HG02588 (cell line): ENCODE results near the gene TYK2.
A peak's percentile ranks its signal among the peaks of the same experiment; 100 is the strongest.
"Not testable (repeated sequence)": the region's sequence is repeated elsewhere in the genome, so short reads cannot be mapped to it uniquely, and the experiment has no call there.

Experiments
- ATAC-seq: cut with Tn5 transposase; IDR thresholded peaks from one replicate; pipeline ENCODE4 v1.9.1; 2021; ENCODE audit warnings: mild to moderate bottlenecking, moderate library complexity; ENCODE audit not compliant: unreplicated experiment

The TYK2 gene

GRCh38 chr19:10408511-10409283, 28.3 kb upstream of the TYK2 start:
- no peak for ATAC-seq

DNA sequence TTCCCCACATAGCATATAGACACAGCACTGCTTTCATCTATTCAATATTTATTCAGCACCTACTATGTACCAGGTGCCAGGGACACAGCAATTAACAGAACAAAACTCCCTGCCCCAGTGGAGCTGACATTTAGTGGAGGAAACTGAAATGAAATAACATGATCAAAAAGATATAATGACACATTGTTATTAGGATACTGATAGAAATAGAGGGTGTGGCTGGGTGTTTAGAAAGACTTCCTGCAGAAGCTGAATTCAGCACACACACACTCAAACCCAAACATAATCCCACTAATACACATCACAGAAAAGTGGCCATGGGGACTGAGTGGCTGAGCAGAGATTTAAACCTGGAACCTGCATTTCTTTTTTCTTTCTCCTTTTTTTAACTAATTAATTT, 26.7 kb upstream of the TYK2 start:
- no peak for ATAC-seq

DNA sequence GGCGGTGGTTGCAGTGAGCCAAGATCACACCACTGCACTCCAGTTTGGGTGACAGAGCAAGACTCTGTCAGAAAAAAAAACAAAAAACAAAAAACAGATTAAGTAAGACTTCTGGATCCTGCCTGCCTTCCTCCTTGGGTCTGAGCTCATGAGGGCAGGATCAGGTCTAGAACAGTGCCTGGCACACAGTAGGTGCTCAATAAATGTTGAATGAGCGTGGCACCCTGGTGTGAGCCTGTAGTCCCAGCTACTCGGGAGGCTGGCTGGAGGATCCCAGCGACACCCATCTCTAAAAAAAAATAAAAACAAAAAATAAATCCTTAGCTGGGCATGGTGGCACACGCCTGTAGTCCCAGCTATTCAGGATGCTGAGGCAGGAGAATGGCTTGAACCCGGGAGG, 25.8 kb upstream of the TYK2 start:
- ATAC-seq: no peak

GRCh38 chr19:10404888-10405820, 24.8 kb upstream of the TYK2 start:
- no peak for ATAC-seq

GRCh38 chr19:10403137-10404021, 23.0 kb upstream of the TYK2 start, which contains the start of gene CDC37:
TSS of gene CDC37 (minus strand) at chr19:10403542. CDS start at chr19:10403479, 63 bp downstream.
- ATAC-seq: peak; percentile 52

DNA sequence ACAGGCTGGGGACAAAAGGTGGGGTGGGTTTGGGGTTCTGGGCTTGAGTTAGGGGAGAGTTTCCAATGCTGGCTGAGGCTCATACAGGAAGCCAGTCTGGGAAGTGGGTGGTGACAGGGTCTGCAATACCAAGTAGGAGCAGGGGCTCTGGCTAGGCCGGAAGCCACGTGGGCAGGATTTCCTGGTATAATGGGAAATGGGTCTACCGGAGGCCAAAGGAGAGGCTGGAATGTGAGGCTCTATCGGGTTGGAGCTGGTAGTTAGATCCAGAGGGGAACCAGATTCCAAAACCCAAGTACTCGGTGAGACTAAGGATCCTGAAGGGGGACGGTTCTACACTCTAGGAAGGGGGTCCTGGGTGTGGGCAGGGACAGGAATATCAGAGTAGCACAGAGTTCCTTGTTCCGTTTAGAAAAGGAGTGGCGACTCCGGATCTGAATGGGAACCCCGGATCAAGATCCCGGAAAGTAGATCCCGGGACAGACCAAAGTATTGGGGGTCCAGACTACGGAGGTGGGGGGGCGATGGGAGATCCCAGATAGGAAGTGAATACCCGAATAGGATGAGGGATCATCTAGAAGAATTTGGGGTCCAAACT, 22.2 kb upstream of the TYK2 start:
- ATAC-seq: no peak

GRCh38 chr19:10399878-10400277, 19.5 kb upstream of the TYK2 start:
- no peak for ATAC-seq

GRCh38 chr19:10399340-10399739, 19.0 kb upstream of the TYK2 start:
- not testable (repeated sequence) for ATAC-seq

GRCh38 chr19:10398819-10399218, 18.4 kb upstream of the TYK2 start:
- ATAC-seq: no peak

DNA sequence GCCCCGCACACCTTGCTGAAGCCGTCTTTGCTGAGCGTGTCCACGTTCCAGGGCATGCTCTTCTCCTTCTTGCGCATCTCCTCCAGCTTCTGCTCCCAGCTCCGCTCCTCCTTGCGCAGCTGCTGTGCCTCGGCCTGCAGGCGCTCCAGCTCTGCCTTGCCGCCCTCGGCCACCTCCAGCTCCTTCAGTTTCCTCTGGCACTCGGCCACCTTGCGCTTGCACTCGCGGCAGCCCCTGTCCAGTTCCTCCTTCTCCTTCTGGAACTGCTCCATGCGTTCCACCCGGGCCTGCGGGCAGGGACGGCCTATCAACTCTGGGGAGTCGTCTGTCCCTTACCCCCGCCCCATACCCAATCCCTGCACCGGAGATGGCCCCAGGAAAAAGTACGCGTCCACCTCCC, 15.5 kb upstream of the TYK2 start:
- no peak for ATAC-seq

- no peak for ATAC-seq
These were observed 15.1 kb upstream of the TYK2 start for GRCh38 chr19:10395436-10395835.

DNA sequence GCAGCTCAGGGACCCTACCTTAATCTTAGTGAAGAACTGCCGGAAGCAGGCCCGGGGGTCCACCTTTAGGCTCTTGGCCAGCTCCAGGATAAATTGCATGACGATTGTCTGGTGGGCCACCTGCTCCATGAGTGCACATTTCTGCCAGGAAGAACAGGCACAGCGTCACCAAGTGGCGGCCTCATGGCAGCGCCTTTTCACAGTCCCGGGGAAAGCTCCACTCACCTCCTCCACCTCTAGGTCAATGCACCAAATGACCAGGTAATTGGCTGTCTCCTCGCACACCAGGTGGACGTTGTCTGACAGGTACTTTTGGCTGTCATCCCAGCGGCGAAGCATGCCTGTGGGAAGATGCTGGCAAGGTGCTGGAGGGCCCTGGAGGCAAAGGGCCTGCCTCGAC, 14.6 kb upstream of the TYK2 start:
- no peak for ATAC-seq

DNA sequence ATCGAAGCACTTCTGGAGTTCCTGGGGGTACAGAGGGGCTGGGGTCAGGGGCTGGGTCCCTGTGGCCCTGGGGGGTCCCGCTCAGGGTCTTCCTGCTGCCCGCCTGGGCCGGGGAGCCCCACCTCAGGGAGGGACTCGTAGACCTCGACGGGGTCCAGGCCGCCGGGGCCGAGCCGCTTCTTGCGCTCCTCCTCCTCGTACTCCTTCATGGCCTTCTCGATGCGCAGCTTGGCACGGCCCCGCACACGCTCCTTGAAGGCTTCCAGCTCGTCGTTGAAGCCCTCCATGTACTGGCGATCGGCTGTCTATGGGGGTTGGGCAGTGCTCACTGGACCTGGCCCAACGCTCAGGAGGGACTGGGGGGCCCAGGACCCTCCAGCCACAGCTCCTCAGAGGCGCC, 12.8 kb upstream of the TYK2 start:
- ATAC-seq: no peak

- ATAC-seq: no peak
These were observed 11.7 kb upstream of the TYK2 start for GRCh38 chr19:10392120-10392519.

DNA sequence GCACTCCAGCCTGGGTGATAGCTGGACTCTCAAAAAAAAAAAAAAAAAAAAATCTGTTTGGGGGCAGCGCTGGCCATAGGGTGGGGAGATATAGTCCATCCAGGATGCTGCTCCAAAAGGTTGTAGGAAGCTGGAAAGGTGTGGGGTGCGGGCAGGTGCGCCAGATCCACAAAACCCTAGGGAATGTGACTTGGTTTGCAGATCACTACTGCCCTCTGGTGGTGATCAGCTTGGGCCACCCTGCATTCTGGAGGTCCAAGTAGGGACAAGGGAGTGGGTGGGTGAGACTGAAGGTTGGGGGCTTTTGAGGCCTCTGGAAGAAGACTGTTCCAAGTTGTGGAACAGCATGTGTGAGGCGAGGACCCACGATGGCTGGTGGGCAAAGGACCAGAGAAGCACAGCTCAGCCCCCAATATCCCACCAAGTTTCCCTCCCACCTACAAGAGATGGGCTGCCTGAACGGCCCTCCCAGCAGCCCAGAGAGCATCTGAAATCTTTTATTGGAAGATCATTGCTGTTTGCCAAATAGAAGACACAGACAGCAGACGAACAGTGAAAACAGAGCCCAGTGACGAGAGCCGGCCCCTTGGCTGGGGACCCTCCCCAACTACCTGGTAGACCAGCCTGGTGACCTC, 10.4 kb upstream of the TYK2 start:
- no peak for ATAC-seq

GRCh38 chr19:10389863-10390262, 9.5 kb upstream of the TYK2 start:
- ATAC-seq: no peak

DNA sequence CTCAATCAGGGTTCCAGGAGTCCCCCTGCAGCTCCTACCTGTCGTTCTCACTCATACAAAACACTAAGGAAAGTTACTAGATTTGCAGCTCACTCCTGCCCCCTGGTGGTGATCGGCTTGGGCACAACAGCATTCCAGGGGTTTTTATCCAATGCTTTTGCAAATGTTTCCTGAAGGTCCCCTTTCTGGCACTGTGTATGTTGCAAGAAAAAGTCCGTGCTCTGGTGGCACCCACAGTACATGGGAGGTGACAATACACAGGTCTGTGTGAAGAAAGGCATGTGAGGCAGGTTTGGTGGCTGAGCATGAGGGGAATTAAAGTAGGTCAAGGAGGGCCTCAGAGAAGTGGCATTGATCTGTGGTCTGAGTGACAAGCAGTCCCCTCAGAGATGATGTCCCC, 8.6 kb upstream of the TYK2 start:
- no peak for ATAC-seq

DNA sequence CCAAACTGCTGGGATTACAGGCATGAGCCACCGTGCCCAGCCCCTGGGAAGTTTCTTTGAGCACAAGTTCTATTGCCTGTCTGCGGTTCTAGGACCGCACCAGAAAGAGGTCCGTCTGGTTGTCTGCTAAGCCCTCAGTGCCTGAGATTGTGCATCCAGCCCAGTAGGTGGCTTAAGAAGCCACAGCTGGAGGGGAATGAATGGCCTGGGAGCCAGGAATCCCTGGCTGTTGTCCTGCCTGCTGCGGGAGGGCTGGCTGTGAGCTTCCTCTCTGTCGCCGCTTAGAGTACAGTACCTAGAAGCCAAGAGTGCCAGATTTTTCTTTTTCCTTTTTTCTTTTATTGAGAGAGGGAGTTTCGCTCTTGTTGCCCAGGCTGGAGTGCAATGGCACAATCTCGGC, 4.2 kb upstream of the TYK2 start:
- no peak for ATAC-seq

- not testable (repeated sequence) for ATAC-seq
These were observed 2.8 kb upstream of the TYK2 start for GRCh38 chr19:10383223-10383499.

DNA sequence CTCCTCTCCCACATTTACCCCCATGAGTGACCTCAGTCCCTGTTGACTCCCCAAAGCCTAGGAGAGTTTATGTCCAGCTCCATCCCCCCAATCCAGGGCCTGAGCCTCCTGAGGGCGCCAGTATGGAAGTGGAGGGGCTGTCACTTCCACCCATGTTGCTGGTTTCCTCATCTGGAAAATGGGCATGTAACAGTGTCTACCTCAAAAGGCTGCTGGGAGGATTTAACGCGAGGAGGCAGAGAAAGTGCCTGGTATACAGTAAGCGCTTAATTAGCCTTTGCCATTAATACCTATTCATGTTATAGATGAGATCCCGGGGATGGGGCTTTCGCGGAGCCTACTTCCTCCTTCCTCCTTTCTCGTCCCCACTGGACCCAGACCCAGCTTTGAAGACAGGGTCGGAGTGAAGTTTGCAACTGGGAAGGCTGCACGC, 476 bp downstream of the TYK2 start:
- no peak for ATAC-seq
